Aorta (tissue), 5 donors: ENCODE data around the gene PCARE. TPM values are rescaled to one million over a fixed set of nuclear protein-coding genes. Genes with fewer than 3 reads are reported as not detected.

Experiments
- ATAC-seq: fragments of 200-7000 bp; cut with Tn5 transposase; one replicate; pipeline ENCODE4 v1.9.1; 2022; ENCODE audit warnings: moderate library complexity; ENCODE audit not compliant: low FRiP score
- DNase-seq, 2 donors: peaks; one replicate each; pipeline ENCODE4 v3.0.0-alpha.2; 2020
- H3K27ac ChIP-seq, 2 donors: one replicate each; pipeline ENCODE4 v1.5.1; 2013; ENCODE audit warnings: low read length in 2 of 2, mild to moderate bottlenecking in 2 of 2, moderate library complexity in 2 of 2, control low read depth in 1 of 2, inconsistent platforms in 1 of 2, low read depth in 1 of 2
- H3K27me3 ChIP-seq, 2 donors: one replicate each; pipeline ENCODE4 v1.6.1; 2013; ENCODE audit warnings: control low read depth in 1 of 2, low read length in 1 of 2, mild to moderate bottlenecking in 1 of 2, moderate library complexity in 1 of 2; ENCODE audit not compliant: insufficient read depth in 2 of 2, control insufficient read depth in 1 of 2
- H3K36me3 ChIP-seq, 2 donors: one replicate each; pipeline ENCODE4 v1.6.1; 2013; ENCODE audit warnings: control low read depth in 1 of 2, low read length in 1 of 2, mild to moderate bottlenecking in 1 of 2; ENCODE audit not compliant: insufficient read depth in 2 of 2, control insufficient read depth in 1 of 2
- H3K4me1 ChIP-seq, 2 donors: one replicate each; pipeline ENCODE4 v1.6.1; 2013; ENCODE audit warnings: low read length in 2 of 2, control low read depth in 1 of 2, mild to moderate bottlenecking in 1 of 2, moderate library complexity in 1 of 2; ENCODE audit not compliant: insufficient read depth in 2 of 2, control insufficient read depth in 1 of 2
- H3K4me3 ChIP-seq, 2 donors: one replicate each; pipeline ENCODE4 v1.5.1; 2013; ENCODE audit warnings: low read length in 2 of 2, control low read depth in 1 of 2, mild to moderate bottlenecking in 1 of 2
- H3K9me3 ChIP-seq: one replicate; pipeline ENCODE4 v1.6.1; 2013; ENCODE audit warnings: mild to moderate bottlenecking, low read length; ENCODE audit not compliant: control insufficient read depth
- WGBS, 2 donors: extraction: QIAGEN DNeasy Blood & Tissue Kit; methylation state at CpG; one replicate each; pipeline ENCODE4 v1.1.7; 2013; 5-methylcytosine and 5-hydroxymethylcytosine counted together
- intact Hi-C, 2 donors: fragments of 100-400 bp; cut with DNase I; formaldehyde crosslinking; loops; one replicate each; pipeline versions ENCODE4 v1.14.2 to v1.15.0; 2022
- polyA plus RNA-seq, 2 donors: library from polyadenylated mRNA; stranded (reverse); fragments of 200-250 nt; gene quantifications; one replicate each; pipeline ENCODE4 v1.2.3, GENCODE V29; 2013
- total RNA-seq, 2 donors: library from RNA; stranded (reverse); fragmentation: NEBNext Ultra II Directional; extraction: Animal tissue kit (Norgen Biotek cat#: 25700); gene quantifications; one replicate each; pipeline ENCODE4 v1.2.1, GENCODE V29; 2021
- donor health status: healthy with polysubstance abuse.
- donor health status: Bipolar disorder and iron deficiency.
- donor health status: DM: no; HTN: no; CAD: no.
- donor health status: DM: no; HTN: no; CAD: no.
- donor health status: DM: yes; HTN: yes; CAD: no.

Gene PCARE
- total and polyA plus RNA-seq, 4 donors: 0.13 TPM; not detected in 3

DNA sequence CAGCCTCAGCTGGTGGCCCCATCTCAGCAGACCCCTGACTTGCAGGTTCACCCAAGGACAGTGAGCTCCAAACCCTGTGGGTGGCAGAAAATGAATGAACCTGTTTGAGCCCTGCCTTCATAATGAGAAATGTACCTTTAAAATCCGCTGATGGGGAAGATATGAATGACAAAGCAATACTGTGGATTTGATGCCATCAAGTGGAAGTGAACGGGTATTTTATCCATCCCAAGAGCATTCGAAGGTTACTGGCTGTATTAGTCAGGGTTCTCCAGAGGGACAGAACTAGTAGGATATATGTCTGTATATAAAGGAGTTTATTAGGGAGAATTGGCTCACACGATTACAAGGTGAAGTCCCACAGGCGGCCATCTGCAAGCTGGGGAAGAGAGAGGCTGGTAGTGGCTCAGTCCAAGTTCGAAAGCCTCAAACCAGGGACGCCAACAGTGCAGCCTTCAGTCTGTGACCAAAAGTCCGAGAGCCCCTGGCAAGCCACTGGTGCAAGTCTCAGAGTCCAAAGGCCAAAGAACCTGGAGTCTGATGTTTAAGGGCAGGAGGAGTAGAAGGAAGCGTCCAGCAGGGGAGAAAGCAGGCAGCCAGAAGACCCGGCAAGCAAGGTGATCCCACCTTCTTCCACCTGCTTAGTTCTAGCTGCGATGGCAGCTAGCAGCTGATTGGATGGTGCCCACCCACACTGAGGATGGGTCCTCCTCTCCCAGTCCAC, 61.1 kb downstream of the PCARE start:
- no peaks in the 10 kb centered on the region for H3K36me3 ChIP-seq
- no peak for ATAC-seq
- H3K27me3 ChIP-seq: no peaks in the 10 kb centered on the region
- no peaks in the 10 kb centered on the region for H3K9me3 ChIP-seq
- intact Hi-C loops: no loop called here
- no peak overlapping the region for H3K27ac ChIP-seq
- H3K4me3 ChIP-seq: no peak overlapping the region
- 88 to 89% methylated on average over 11 of the region's 11 CpGs for WGBS, 2 donors
- DNase-seq: no peak
- no peaks in the 10 kb centered on the region for H3K4me1 ChIP-seq

DNA sequence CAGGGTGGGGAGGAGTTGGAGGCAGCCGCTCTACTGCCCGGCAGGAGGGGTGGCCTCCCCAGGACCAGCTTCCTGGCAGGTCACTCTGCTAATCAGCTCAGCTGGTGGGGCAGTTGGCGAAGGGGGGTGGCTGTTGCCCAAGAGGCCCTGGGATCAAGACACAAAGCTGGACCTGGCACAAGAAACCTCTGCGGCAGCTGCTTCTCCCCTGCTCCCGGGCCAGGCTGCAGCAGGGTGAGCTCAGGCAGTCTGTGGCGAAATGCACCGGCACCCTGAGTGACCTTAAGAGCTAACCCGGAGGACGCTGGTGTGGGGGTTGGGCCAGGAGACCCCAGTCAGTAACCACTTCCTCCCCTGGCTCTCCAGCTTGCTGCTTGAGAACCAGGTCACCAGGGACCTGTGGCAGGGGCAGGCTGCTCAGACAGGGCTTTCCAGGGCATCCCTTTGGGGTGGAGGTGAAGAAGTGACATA, 62.1 kb downstream of the PCARE start:
- Histone ChIP-seq H3K4me1 (no peaks in the 10 kb centered on the region), H3K4me3 (no peak overlapping the region), H3K27me3 (no peaks in the 10 kb centered on the region), H3K9me3 (no peaks in the 10 kb centered on the region), H3K36me3 (no peaks in the 10 kb centered on the region), H3K27ac (no peak overlapping the region)
- DNase-seq (peak in 1 of 2 donors; percentile 64), ATAC-seq (no peak)
- intact Hi-C loops: no loop called here
- 14 to 15% methylated on average over 8 to 9 of the region's 9 CpGs for WGBS, 2 donors

Other genes starting within 250 kb of the PCARE start
- 10 to 100 TPM in 1 of 2 donors, 1 to 10 TPM in 1; 8.1 to 14.7 TPM for gene TRMT61B, start 204.2 kb downstream of the PCARE start, total RNA-seq
- 10 to 100 TPM; 14.1 to 15.9 TPM for gene TRMT61B, start 204.2 kb downstream of the PCARE start, polyA plus RNA-seq
- gene WDR43, start 179.9 kb downstream of the PCARE start, total RNA-seq: 10 to 100 TPM; 41.4 to 53.1 TPM
- 10 to 100 TPM in 1 of 2 donors, 1 to 10 TPM in 1; 9.0 to 17.3 TPM for gene WDR43, start 179.9 kb downstream of the PCARE start, polyA plus RNA-seq
- gene TOGARAM2, start 93.2 kb downstream of the PCARE start, total RNA-seq: under 1 TPM; 0.65 to 0.78 TPM
- gene TOGARAM2, start 93.2 kb downstream of the PCARE start, polyA plus RNA-seq: 1 to 10 TPM in 1 of 2 donors, under 1 TPM in 1; 0.50 to 2.2 TPM
- 10 to 100 TPM; 50.1 to 52.3 TPM for gene CLIP4, start 40.9 kb upstream of the PCARE start, total RNA-seq
- gene CLIP4, start 40.9 kb upstream of the PCARE start, polyA plus RNA-seq: 10 to 100 TPM in 1 of 2 donors, 1 to 10 TPM in 1; 7.6 to 13.5 TPM